T-helper 2 cell treated with Interferon-gamma antibody and Interleukin-4, amounts not matched to agents 100 ng/mL and 5 ng/mL, for 36 hours (primary cell): ENCODE results near the gene KIDINS220. TPM values are rescaled to one million over a fixed set of nuclear protein-coding genes. Genes with fewer than 3 reads are reported as not detected.

ENCODE experiments used
- total RNA-seq: library from RNA; stranded (reverse); gene quantifications from 2 replicates; pipeline ENCODE4 v1.2.3, GENCODE V29; 2022

KIDINS220 gene
- total RNA-seq, 1 donor from 2014 or later, result 31.3 TPM

Other genes with a start within 250 kb of the KIDINS220 start
- gene ID2, start 155.6 kb downstream of the KIDINS220 start, total RNA-seq, result 173 and 182 TPM in 2 replicates
- 6.7 and 7.0 TPM in 2 replicates for gene MBOAT2, start 166.1 kb upstream of the KIDINS220 start, total RNA-seq